ENCODE data around the gene HNRNPA0. TPM values are rescaled to one million over a fixed set of nuclear protein-coding genes. Genes with fewer than 3 reads are reported as not detected.

The HNRNPA0 gene
- total and polyA plus RNA-seq, 2 donors (not counting 3 experiments of a cell fraction or from before 2014, with no cell fraction given): 16.0 to 37.5 TPM

DNA sequence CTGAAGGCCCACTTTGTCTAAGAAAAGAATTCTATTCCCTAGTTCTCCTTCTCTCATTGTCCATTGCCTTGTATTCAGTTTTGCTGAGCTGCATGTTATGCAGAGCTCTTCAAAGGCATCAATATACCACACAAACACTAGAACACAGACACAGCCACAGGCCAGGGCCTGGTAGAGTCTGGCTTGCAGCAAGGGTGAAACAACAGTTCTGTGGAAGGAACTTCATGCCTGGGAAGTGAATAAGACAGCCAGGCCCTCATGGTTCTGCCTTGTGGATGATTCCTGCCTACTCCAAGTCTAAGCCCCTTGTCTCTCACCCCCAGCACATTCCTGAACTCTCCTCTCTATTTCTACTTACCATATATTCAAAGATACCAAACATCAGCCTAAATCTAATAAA lies 49.1 kb downstream of the HNRNPA0 start:
- Histone ChIP-seq H3K9ac (replicated peaks; ENCODE audit: extremely low read depth, insufficient read depth, low read length) (no peak overlapping the region), H3K27ac (ENCODE audit: insufficient read depth, low read depth, low read length) (no peak overlapping the region), H3K4me3 (replicated peaks in 1 of 3; ENCODE audit: insufficient read depth in 1 of 3, low read depth in 1 of 3, low read length in 3 of 3) (no peak overlapping the region), H3K36me3 (ENCODE audit: control insufficient read depth in 2 of 2, extremely low read depth in 1 of 2, insufficient read depth in 2 of 2, low read length in 2 of 2) (peaks cover 0 to 7% of the 10 kb centered on the region in 2 experiments), H2AFZ (ENCODE audit: low read depth, low read length) (no peak overlapping the region), H3K9me3 (replicated peaks; ENCODE audit: control insufficient read depth, insufficient read depth, low read length) (no peaks in the 10 kb centered on the region), H3K4me1 (ENCODE audit: control insufficient read depth, extremely low read depth, insufficient read depth, low read length) (peaks cover 24% of the 10 kb centered on the region), H3K9me1 (replicated peaks; ENCODE audit: control insufficient read depth, extremely low read depth, insufficient read depth, low read length) (no peaks in the 10 kb centered on the region), H3K4me2 (ENCODE audit: insufficient read depth, low read length) (no peak overlapping the region), H4K20me1 (replicated peaks; ENCODE audit: control insufficient read depth, extremely low read depth, insufficient read depth, low read length) (no peaks in the 10 kb centered on the region), H3K79me2 (ENCODE audit: control insufficient read depth, insufficient read depth, low read length) (no peaks in the 10 kb centered on the region), H3K27me3 (ENCODE audit: control insufficient read depth in 2 of 2, insufficient read depth in 2 of 2, low read length in 2 of 2) (no peaks in the 10 kb centered on the region)
- FAIRE-seq (peak; percentile 55), DNase-seq (ENCODE audit: low read depth, low spot score) (no peak)
- ChIA-PET POLR2A (no interaction called here), CTCF (interaction anchor here (1.3 to 1.8 kb wide), 2 partner anchors 37 to 44 kb away, joined by 3 to 5 read pairs; no protein-coding TSS in a partner anchor)
- no TSS peak for BruUV-seq (replicated peaks)
- intact Hi-C loops (cut with micrococcal nuclease) (no loop called here), dilution Hi-C loops (cut with MboI; ENCODE audit: extremely low pct_ligation_motif_present, low sequenced_read_pairs) (no loop called here)
- TF ChIP-seq, protein P1, sequence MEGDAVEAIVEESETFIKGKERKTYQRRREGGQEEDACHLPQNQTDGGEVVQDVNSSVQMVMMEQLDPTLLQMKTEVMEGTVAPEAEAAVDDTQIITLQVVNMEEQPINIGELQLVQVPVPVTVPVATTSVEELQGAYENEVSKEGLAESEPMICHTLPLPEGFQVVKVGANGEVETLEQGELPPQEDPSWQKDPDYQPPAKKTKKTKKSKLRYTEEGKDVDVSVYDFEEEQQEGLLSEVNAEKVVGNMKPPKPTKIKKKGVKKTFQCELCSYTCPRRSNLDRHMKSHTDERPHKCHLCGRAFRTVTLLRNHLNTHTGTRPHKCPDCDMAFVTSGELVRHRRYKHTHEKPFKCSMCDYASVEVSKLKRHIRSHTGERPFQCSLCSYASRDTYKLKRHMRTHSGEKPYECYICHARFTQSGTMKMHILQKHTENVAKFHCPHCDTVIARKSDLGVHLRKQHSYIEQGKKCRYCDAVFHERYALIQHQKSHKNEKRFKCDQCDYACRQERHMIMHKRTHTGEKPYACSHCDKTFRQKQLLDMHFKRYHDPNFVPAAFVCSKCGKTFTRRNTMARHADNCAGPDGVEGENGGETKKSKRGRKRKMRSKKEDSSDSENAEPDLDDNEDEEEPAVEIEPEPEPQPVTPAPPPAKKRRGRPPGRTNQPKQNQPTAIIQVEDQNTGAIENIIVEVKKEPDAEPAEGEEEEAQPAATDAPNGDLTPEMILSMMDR (IDR thresholded peaks at IDR 0.05; ENCODE audit: extremely low read depth in 1 of 2, insufficient read depth in 1 of 2, low read depth in 1 of 2, low read length in 2 of 2): no peak
- no peak for TF ChIP-seq EZH2 (IDR thresholded peaks at IDR 0.05; ENCODE audit: borderline replicate concordance, low read depth, low read length, severe bottlenecking)

DNA sequence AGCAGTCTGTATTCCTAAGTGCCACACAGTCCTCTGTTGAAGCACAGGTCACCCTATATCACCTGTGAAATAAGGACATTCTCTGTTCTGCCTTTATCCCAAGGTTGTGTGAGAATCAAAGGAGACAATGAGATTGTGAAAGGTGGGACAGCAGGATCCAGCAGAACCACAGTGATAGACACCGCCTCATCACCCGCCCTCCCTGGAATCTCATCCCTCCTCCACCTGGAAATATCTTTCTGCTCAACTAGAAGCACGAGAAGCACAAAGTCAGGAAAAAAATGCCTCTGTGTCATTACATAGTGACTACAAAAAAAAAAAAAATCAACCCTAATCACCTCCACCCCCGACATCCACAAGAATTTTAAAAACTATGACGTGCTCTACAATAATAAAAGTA lies 50.6 kb downstream of the HNRNPA0 start:
- H3K9me1 ChIP-seq (replicated peaks; ENCODE audit: control insufficient read depth, extremely low read depth, insufficient read depth, low read length): no peaks in the 10 kb centered on the region
- H3K4me2 ChIP-seq (ENCODE audit: insufficient read depth, low read length): no peak overlapping the region
- BruUV-seq (replicated peaks): no TSS peak
- H2AFZ ChIP-seq (ENCODE audit: low read depth, low read length): no peak overlapping the region
- TF ChIP-seq POLR2AphosphoS5 (IDR thresholded peaks at IDR 0.05; ENCODE audit: insufficient read depth, low read depth, low read length): no peak
- no peak for TF ChIP-seq FOS (IDR thresholded peaks at IDR 0.05; ENCODE audit: borderline replicate concordance, insufficient read depth, low read length)
- FAIRE-seq (no peak), DNase-seq (ENCODE audit: low read depth, low spot score) (no peak)
- H3K27me3 ChIP-seq (ENCODE audit: control insufficient read depth in 2 of 2, insufficient read depth in 2 of 2, low read length in 2 of 2): no peaks in the 10 kb centered on the region
- no peaks in the 10 kb centered on the region for H3K9me3 ChIP-seq (replicated peaks; ENCODE audit: control insufficient read depth, insufficient read depth, low read length)
- H3K79me2 ChIP-seq (ENCODE audit: control insufficient read depth, insufficient read depth, low read length): no peaks in the 10 kb centered on the region
- no peaks in the 10 kb centered on the region for H4K20me1 ChIP-seq (replicated peaks; ENCODE audit: control insufficient read depth, extremely low read depth, insufficient read depth, low read length)
- dilution Hi-C loops (cut with MboI; ENCODE audit: extremely low pct_ligation_motif_present, low sequenced_read_pairs) (no loop called here), intact Hi-C loops (cut with micrococcal nuclease) (no loop called here)
- CTCF ChIA-PET: no interaction called here
- H3K36me3 ChIP-seq (ENCODE audit: control insufficient read depth in 2 of 2, extremely low read depth in 1 of 2, insufficient read depth in 2 of 2, low read length in 2 of 2): peaks cover 0 to 5% of the 10 kb centered on the region in 2 experiments
- H3K27ac ChIP-seq (ENCODE audit: insufficient read depth, low read depth, low read length): no peak overlapping the region
- H3K9ac ChIP-seq (replicated peaks; ENCODE audit: extremely low read depth, insufficient read depth, low read length): no peak overlapping the region
- POLR2A ChIA-PET: no interaction called here
- H3K4me1 ChIP-seq (ENCODE audit: control insufficient read depth, extremely low read depth, insufficient read depth, low read length): peaks cover 35% of the 10 kb centered on the region
- H3K4me3 ChIP-seq (replicated peaks in 1 of 3; ENCODE audit: insufficient read depth in 1 of 3, low read depth in 1 of 3, low read length in 3 of 3): no peak overlapping the region
